ENCODE data around the gene C2CD4C. TPM values are rescaled to one million over a fixed set of nuclear protein-coding genes. Genes with fewer than 3 reads are reported as not detected.
A peak's percentile ranks its signal among the peaks of the same experiment; 100 is the strongest.
"Not testable (repeated sequence)": the region's sequence is repeated elsewhere in the genome, so short reads cannot be mapped to it uniquely, and the experiment has no call there.

The C2CD4C gene
- total RNA-seq, 1 donor from 2014 or later = 1.3 TPM

- no peak for DNase-seq
- no peak for ATAC-seq
- intact Hi-C loops (cut with micrococcal nuclease) = no loop called here
Measured at GRCh38 chr19:390386-391206, 18.4 kb downstream of the C2CD4C start.

DNA sequence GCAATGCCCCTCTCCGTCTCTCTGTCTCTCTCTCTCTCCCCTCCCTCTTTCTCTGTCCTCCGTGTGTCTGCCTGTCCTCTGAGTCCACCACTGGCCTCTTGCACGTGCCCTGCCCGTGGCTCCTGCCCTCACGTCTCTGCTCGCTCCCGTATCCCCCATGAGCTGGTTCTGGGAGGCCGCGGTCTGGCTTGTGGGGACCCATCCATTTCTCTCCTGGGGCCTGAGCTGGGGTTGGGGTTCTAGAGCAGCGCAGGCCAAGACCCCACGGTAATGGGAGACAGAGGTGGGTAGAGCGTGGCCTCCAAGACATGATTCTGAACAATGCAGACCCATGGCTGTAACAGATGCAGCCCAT lies 19.0 kb downstream of the C2CD4C start:
- DNase-seq = no peak
- intact Hi-C loops (cut with micrococcal nuclease) = no loop called here
- no peak for ATAC-seq

DNA sequence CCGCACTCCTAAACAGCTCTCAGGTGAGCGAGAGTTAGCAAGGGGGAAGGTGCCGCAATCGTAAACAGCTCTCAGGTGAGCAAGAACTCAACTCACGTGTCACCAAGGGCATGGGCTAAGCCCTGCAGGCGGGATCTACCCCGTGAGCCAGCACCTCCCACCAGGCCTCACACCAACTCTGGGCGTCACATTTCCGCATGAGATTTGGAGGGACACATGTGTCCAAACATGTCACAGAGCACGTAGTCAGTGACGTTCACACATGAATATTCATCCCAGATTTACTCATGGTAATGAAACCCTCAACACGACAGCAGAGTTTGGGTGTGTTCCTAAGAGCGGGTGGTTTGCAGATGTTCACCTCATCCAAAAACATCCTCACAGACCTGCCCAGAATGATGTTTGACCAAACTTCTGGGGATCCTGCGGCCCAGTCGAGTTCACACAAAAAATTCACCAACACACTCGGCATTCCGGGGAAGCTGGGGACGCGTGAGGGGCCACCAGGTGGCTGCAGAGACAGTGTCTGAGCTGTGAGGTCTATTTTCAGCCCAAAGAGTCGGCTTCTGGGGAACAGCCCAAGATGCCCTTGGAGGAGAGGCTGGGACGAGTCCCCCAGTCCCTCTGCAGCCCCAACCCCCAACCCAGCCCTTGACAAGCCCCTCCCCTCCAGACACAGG lies 19.6 kb downstream of the C2CD4C start:
- ATAC-seq (no peak), DNase-seq (no peak)
- intact Hi-C loops (cut with micrococcal nuclease) = no loop called here

- intact Hi-C loops (cut with micrococcal nuclease) = no loop called here
- no peak for DNase-seq
- ATAC-seq = no peak
Measured at GRCh38 chr19:388691-389090, 20.3 kb downstream of the C2CD4C start.

GRCh38 chr19:387777-388176 lies 21.2 kb downstream of the C2CD4C start:
- intact Hi-C loops (cut with micrococcal nuclease) = no loop called here
- DNase-seq = no peak
- ATAC-seq = no peak

DNA sequence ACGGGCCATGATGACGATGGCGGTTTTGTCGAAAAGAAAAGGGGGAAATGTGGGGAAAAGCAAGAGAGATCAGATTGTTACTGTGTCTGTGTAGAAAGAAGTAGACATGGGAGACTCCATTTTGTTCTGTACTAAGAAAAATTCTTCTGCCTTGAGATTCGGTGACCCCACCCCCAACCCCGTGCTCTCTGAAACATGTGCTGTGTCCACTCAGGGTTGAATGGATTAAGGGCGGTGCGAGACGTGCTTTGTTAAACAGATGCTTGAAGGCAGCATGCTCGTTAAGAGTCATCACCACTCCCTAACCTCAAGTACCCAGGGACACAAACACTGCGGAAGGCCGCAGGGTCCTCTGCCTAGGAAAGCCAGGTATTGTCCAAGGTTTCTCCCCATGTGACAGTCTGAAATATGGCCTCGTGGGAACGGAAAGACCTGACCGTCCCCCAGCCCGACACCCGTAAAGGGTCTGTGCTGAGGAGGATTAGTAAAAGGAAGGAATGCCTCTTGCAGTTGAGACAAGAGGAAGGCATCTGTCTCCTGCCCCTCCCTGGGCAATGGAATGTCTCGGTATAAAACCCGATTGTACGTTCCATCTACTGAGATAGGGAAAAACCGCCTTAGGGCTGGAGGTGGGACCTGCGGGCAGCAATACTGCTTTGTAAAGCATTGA lies 22.2 kb downstream of the C2CD4C start:
- ATAC-seq; intact Hi-C loops (cut with micrococcal nuclease); DNase-seq: not testable (repeated sequence)

- ATAC-seq; DNase-seq; intact Hi-C loops (cut with micrococcal nuclease): not testable (repeated sequence)
Measured at GRCh38 chr19:386189-386588, 22.8 kb downstream of the C2CD4C start.

DNA sequence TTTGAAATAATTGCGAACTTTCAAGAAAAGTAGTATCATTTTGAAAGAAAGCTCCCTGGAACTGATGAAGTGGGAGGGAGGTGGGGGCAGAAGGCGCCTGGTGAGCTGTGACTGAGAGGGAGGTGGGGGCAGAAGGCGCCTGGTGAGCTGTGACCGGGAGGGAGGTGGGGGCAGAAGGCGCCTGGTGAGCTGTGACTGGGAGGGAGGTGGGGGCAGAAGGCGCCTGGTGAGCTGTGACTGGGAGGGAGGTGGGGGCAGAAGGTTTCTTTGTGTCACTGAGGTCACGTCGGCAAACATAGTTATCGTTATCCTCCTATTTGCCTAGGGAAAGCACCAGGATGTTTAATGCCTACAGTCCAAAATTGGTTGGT lies 24.2 kb downstream of the C2CD4C start:
- DNase-seq (no peak), ATAC-seq (no peak)
- intact Hi-C loops (cut with micrococcal nuclease) = no loop called here

DNA sequence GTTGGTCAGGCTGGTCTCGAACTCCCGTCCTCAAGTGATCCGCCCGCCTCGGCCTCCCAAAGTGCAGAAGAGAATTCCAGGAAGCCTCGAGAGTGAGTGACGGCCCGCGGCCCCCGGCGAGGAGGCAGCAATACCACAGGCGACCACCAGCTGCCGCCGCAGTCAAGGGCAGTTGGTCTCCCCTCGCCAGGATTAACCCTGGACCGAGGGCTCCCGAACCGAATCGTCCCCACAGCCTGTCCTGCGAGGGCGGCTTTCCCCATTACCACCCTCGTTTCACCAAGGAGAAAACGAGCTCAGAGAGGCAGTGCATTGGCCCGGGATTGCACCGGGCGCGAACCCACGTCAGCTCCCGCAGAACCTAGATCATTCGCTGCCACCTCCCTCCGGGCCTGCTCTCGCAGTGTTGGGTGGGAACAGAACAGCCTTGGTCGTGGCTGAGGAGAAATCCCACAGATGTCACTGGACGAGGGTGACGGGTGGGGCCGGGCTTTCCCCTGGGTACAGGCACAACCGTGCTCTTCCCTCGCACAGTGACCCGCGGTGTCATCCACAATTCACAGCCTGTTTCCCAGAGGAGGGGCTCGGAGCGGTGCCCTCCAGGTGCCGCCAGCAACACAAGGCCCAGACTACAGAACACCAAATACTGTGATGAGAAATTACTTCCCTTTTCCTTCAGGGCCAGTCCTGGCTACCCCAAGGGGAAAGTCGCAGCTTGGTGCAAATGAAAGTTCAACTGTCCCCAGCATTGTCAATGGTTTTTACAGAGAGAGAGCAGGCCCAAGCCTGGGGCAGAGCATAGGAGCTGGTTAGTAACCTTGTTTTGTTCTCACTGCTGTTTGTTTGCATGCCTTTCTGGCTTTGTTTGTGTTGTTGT lies 24.8 kb downstream of the C2CD4C start:
- intact Hi-C loops (cut with micrococcal nuclease) = no loop called here
- DNase-seq (peak; percentile 63), ATAC-seq (peak; percentile 73)

GRCh38 chr19:383040-383439 lies 25.9 kb downstream of the C2CD4C start:
- intact Hi-C loops (cut with micrococcal nuclease) = no loop called here
- DNase-seq = no peak
- no peak for ATAC-seq

DNA sequence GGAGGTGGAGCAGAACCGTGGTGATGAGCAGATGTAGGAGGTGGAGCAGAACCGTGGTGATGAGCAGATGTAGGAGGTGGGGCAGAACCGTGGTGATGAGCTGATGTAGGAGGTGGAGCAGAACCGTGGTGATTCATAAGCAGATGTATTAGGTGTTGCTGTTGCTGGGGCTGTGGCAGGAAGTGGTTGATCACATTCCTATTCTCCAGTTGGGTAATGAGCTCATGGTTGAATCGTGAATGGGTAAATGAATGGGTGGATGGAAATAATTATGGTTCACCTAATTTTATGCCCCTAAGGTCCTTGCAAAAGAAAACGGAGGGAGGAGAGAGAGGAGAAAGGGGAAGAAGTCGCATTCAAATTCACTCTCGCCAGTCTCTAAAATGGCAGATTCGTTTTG lies 26.4 kb downstream of the C2CD4C start:
- DNase-seq; ATAC-seq; intact Hi-C loops (cut with micrococcal nuclease): not testable (repeated sequence)

DNA sequence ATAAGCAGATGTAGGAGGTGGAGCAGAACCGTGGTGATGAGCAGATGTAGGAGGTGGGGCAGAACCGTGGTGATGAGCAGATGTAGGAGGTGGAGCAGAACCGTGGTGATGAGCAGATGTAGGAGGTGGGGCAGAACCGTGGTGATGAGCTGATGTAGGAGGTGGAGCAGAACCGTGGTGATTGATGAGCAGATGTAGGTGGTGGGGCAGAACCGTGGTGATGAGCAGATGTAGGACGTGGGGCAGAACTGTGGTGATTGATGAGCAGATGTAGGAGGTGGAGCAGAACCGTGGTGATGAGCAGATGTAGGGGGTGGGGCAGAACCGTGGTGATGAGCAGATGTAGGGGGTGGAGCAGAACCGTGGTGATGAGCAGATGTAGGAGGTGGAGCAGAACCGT lies 27.0 kb downstream of the C2CD4C start:
- intact Hi-C loops (cut with micrococcal nuclease) = not testable (repeated sequence)

GRCh38 chr19:380618-381219 lies 28.2 kb downstream of the C2CD4C start:
- ATAC-seq; intact Hi-C loops (cut with micrococcal nuclease); DNase-seq: not testable (repeated sequence)

More for the DNA sequence above, 27.0 kb downstream of the C2CD4C start:
- DNase-seq, ATAC-seq: not testable (repeated sequence)

GRCh38 chr19:379796-380195 lies 29.2 kb downstream of the C2CD4C start:
- intact Hi-C loops (cut with micrococcal nuclease) = no loop called here
- DNase-seq = no peak
- no peak for ATAC-seq

GRCh38 chr19:378706-379105 lies 30.2 kb downstream of the C2CD4C start:
- intact Hi-C loops (cut with micrococcal nuclease) = no loop called here
- ATAC-seq (no peak), DNase-seq (no peak)

DNA sequence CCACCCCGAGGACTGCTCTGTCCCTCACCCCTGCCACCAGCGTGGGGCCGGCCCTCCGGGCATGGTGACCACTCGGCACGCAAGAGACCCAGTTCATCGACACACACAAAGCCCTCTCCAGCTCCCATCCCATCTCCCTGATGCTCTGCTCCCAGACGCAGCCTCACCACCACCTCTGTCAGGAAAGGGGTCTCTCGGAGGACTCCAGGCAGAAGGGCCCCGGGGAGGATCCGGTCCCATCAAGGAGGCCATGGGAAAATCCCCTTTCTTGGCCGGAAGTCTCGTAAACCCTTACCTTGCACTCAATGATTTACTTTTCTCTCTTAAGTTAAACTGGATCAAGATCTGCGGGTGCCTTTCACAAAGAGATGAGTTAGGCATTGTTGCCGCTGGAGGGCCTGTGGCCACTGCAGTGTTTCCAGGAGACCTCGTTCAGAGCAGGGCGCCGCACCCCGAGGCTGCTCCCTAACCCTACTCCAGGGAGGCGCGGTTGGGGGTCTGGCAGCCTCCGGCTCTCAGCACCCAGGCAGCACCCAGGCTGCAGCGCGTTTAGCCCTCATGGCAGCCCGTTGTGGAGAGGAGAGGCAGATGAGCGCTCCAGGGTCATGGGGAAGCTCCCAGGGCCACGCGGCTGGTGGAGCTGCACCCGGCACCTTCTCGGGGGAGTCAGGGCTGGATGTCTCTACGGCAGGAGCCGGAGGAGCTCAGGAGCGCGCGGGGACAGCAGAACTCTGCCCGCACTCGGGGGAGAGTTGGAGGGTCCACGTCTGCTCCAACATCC lies 31.0 kb downstream of the C2CD4C start:
- DNase-seq = no peak
- intact Hi-C loops (cut with micrococcal nuclease) = no loop called here
- ATAC-seq = no peak

DNA sequence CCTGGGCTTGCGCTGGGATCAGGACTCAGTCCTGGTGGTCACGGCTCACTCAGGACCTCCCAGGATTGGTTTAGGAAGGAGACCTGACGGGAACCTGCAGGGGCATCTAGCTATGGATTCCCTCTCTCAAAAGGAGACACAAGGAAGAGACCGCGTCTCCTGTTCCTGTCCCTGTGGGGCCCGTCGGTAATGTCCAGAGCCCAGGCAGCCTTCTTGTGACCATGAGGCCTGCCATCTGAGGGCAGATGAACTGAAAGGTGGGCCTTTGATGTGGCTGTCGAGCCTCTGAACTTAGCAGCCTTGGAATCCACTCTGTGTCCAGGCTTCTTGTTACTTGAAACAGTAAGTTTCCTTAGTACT lies 32.9 kb downstream of the C2CD4C start:
- intact Hi-C loops (cut with micrococcal nuclease) = no loop called here
- no peak for DNase-seq
- no peak for ATAC-seq

GRCh38 chr19:375395-376110 lies 33.4 kb downstream of the C2CD4C start:
- DNase-seq = no peak
- ATAC-seq = no peak
- intact Hi-C loops (cut with micrococcal nuclease) = no loop called here

Measured in left ventricle myocardium superior (tissue), 1 donor.